GDM1 (cell line): ENCODE measurements around the gene TOX4.
"Not testable (repeated sequence)": the region's sequence is repeated elsewhere in the genome, so short reads cannot be mapped to it uniquely, and the experiment has no call there.

Experiments
- DNase-seq: peaks from one replicate; lab custom pipeline; 2025; lab: John Stamatoyannopoulos, UW

The TOX4 gene

GRCh38 chr14:21476925-21477681, at the start of gene TOX4, which contains the start of gene RAB2B:
Gene TOX4, plus strand, starts transcription at chr14:21477195. Its CDS starts 84 bp downstream, at chr14:21477279.
Gene RAB2B, minus strand, starts transcription at chr14:21476959. Its CDS starts 87 bp downstream, at chr14:21476872.
- DNase-seq, result peak; percentile 96

GRCh38 chr14:21428930-21429329, 48.1 kb upstream of the TOX4 start:
- no peak for DNase-seq

- no peak for DNase-seq
These were observed 45.9 kb upstream of the TOX4 start for GRCh38 chr14:21431126-21431525.

- no peak for DNase-seq
These were observed 40.4 kb upstream of the TOX4 start for GRCh38 chr14:21436567-21437062.

GRCh38 chr14:21437063-21437901, 39.7 kb upstream of the TOX4 start:
- peak; percentile 97 for DNase-seq

GRCh38 chr14:21440859-21441258, 36.1 kb upstream of the TOX4 start:
- DNase-seq, result no peak

GRCh38 chr14:21442657-21443056, 34.3 kb upstream of the TOX4 start:
- not testable (repeated sequence) for DNase-seq

GRCh38 chr14:21449899-21450216, 27.1 kb upstream of the TOX4 start:
- DNase-seq, result no peak

GRCh38 chr14:21454843-21455544, 22.0 kb upstream of the TOX4 start:
- DNase-seq, result no peak

- no peak for DNase-seq
These were observed 21.4 kb upstream of the TOX4 start for GRCh38 chr14:21455592-21455911.

GRCh38 chr14:21455912-21456667, 20.9 kb upstream of the TOX4 start, which contains the start of gene CHD8:
Gene CHD8, minus strand, starts transcription at chr14:21456123. Its CDS starts 24,480 bp downstream, at chr14:21431643.
- peak; percentile 99 for DNase-seq

- DNase-seq, result no peak
These were observed 9.4 kb upstream of the TOX4 start for GRCh38 chr14:21467616-21468015.

- DNase-seq, result no peak
These were observed 1.1 kb upstream of the TOX4 start for GRCh38 chr14:21475767-21476522.

GRCh38 chr14:21476523-21476924, 471 bp upstream of the TOX4 start:
- DNase-seq, result peak; percentile 71

- no peak for DNase-seq
These were observed 9.7 kb downstream of the TOX4 start for GRCh38 chr14:21486640-21487087.

- no peak for DNase-seq
These were observed 18.1 kb downstream of the TOX4 start for GRCh38 chr14:21494902-21495762.

- DNase-seq, result no peak
These were observed 19.5 kb downstream of the TOX4 start for GRCh38 chr14:21496453-21496852.

GRCh38 chr14:21498540-21499526, 21.8 kb downstream of the TOX4 start:
- no peak for DNase-seq

- no peak for DNase-seq
These were observed 24.6 kb downstream of the TOX4 start for GRCh38 chr14:21501568-21501967.
